SW 1271 (cell line): ENCODE data around the gene LRRD1.
"Not testable (repeated sequence)": the region's sequence is repeated elsewhere in the genome, so short reads cannot be mapped to it uniquely, and the experiment has no call there.

Experiments used
- DNase-seq, 2 experiments: peaks; one replicate each; lab custom pipeline; 2025; lab: John Stamatoyannopoulos, UW

LRRD1 gene

DNA sequence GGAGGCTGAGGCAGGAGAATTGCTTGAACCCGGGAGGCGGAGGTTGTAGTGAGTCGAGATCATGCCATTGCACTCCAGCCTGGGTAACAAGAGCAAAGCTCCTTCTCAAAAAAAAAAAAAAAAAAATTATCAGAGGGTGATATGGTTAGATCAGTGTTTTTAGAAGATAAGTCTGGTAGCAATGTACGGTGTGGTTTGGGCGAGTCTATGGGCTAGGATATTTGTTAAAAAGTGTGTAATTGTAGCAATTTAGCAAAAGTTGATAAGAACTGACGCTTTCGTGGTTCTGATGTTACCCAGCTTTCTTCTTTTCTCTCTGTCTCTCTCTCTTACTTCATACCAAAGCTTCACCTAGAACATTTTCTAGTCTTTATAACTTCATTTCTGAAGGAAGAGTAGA, 37.8 kb downstream of the LRRD1 start:
- no peak for DNase-seq

DNA sequence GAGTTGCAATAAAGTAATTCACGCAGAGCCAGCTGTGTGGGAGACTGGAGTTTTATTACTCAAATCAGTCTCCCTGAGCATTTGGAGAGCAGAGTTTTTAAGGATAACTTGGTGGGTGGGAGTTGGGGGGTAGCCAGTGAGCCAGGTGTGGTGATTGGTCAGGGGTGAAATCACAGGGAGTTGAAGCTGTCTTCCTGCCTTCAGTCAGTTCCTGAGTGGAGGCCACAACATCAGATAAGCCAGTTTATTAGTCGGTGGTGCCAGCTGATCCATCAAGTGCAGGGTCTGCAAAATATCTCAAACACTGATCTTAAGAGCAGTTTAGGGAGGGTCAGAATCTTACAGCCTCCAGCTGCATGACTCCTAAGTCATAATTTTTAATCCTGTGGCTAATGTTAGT, 41.4 kb downstream of the LRRD1 start:
- DNase-seq, result no peak

DNA sequence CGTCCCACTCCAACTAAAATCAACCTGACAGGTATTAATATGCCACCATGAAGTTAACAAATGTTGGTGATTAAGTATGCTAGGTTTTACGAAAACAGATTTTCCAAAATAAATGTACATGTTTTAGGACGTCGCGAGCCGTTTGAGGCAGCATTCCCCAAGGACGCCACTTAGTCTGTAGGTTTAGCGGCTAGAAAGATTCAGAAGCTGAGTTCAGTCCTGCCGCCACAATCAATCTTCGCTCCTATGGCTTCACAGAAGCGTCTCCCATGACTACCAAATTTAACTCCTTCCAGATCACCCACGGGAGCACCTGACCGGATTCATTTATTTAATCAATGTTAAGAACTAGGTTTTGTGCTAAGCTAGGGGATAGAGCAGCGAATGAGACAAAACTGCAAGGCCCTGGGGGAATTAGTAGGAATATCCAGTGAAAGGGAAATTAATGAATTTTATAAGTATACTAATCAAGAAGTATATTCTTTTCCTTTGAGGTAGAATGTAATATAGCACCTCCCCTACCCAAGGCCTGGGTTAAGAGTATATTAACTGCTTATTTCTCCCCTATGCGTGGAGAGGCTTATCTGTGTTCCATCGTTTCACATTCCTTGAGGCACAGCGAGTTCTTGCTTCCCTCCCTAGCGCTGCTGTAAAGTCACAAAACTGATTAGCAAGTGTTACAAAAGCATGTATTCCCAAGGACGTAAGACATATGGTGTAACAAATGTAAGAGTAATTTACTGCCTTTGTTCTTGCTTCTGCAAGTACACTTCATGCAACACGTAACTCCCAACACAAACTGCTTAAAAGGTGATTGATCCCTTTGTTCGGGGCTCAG, 43.7 kb downstream of the LRRD1 start:
- DNase-seq, result peak in 1 of 2 experiments; percentile 44

DNA sequence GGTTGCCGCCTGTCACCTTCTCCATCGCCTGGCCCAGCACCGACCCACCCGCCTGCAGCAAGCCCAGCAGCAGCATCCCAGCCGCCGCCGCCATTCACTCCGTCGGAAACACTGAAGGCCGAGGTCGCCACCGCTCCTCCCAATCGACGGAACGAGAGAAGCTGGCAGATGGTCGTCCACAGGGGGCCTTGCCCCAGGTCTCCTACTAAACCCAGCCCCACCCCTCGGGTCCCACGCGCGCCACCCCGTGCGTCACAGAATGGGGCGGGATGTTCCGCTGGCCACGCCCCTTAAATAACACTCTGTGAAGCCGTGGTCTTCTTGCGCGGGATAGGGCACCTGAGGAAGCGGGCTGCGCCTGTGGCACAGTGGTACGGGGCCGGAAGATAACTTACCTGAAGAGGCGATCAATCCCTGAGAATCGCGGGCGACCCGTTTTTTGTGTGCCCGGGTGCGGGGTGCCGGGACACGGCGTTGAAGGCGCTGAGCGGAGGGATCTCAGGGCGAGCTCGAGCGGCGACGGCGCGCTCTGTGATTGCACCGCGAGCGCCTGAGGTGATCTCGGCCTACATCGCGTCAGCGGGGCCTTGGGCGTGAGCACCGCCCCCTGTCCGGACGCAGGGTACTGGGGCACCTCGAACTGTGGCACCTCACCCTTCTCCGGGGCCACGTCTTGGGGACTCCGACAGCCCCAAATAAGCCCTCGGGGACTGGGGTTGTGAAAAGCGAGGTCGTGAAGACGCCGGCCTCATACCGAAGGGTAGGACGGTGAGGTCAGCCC, 44.5 kb downstream of the LRRD1 start, which contains the start of gene CYP51A1:
TSS of gene CYP51A1 (minus strand) at position 207 of the 781 bp plus-strand sequence. CDS start at position 94, 113 bp downstream.
- peak; percentile 64 to 85 for DNase-seq

DNA sequence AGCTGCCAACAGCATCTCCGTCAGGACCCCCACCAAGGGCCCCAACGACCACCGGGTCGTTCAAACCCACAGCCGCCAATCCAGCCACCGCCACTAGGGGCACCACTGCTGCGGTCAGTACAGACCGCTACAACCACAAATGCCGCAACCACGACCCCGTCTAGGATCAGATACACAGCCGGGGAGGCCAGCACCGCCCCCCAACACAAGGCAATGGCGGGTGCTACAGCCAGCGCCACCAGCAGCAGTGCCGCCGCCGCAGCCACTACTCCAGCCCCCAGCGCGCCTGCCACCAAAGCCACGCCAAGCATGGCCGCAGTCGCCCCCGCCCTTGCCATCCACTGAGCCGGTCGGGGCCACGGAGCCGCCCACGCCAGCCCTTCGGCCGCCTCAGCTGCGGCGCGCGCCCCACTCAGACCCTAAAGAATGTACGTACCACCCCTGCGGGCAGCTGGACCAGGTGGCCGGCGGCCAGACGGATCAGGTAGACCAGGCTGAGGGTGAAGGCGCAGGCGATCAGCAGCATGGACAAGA, 45.1 kb downstream of the LRRD1 start:
- DNase-seq, result peak; percentile 51 to 68

DNA sequence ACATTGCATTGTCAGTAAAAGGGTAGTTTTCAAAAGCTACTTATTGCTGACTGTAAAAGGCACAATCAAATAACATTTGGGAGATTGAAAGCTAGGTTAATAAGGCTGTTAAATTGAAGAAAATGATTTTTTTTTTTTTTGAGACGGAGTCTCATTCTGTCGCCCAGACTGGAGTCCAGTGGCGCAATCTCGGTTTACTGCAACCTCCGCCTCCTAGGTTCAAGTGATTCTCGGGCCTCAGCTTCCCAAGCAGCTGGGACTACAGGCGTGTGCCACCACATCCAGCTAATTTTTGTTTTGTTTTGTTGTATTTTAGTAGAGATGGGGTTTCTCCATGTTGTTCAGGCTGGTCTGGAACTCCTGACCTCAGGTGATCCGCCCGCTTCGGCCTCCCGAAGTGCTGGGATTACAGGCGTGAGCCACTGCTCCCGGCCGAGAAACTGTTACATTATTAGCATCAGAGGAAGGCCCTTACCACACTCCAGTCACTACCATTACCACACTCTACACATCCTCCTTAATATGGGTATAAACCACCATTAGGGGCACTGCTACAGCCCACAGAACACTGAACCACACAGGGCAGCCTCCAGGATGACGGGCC, 45.7 kb downstream of the LRRD1 start:
- DNase-seq, result no peak

DNA sequence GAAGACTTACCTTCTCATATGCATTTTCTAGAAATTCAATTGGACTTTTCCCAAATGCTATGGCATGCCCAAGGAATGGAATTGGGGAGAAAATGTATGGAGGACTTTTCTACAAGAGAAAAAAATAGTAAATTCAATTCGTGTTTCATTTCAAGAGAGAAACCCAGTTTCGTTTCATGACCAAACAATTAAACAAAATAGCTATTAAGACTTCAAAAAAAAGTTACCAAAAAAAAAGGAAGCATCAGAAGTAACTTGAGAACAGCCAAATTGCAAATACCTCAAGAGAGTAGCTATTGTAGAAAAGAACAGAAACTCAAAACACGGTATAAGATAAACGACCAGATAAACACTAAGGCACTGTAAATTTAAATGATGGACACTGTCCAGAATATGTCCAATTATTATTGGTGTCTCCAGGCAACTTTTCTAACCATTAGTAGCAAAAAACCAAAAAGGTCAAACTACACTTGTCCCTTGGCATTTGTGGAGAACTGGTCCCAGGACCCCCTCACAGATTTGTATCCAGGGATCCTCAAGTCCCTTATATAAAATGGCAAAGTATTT, 47.1 kb downstream of the LRRD1 start:
- no peak for DNase-seq

DNA sequence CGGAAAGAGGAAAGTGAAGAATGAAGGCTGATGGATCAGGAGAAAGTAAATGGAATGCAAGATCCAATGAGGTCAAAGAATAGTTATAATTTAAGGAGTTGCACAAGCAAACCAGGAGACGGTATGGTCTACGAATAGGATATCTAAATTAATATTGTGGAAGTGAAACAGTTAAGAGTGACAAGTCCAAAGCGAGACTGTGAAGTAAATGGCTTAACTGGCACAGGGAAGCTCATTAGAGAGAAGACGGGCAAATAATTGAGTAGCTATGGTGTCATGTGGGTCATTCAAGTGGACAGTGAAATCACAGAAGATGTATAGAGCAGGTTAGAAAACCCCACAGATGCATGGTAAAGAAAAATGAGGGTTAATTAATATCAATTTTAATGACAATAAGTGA, 47.8 kb downstream of the LRRD1 start:
- no peak for DNase-seq

DNA sequence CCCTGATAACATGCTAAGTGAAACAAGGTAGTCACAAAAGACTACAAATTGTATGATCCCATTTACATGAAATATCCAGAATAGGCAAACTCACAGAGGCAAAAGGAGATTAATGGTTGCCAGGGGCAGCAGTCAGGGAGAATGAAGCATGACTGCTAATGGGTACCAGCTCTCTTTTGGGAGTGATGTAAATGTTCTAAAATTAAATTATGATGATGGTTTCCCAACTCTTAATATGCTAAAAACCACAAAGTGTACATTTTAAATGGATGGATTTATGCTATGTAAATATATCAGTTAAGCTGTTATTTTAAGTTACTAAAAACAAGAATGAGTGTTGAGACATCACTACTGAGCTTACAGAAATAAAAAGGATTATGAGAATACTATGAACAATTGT, 57.3 kb downstream of the LRRD1 start:
- no peak for DNase-seq

DNA sequence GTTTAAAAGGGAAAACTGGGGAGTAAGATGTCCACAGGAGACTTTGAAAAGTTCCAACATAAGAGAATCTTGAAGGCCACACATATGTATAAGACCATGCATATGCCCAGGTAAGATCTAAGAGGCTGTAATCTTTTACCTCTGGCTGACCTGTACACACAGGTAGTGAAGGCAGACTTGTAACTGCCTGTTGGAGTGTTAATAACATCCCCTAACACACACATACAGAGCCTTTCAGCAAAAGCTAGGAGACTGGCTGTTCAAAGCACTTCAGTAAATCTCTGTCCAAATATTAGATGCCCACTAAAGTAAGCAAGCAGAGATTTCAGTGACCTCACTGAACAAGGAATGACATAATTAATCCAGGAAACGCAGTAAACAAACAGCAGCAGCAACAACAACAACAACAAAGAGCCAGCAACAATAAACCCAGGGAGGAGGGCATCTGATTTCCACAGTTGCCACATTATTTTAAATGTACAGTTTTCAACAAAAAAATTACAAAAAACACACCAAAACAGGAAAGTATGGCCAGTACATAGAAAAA, 59.7 kb downstream of the LRRD1 start:
- DNase-seq, result no peak

DNA sequence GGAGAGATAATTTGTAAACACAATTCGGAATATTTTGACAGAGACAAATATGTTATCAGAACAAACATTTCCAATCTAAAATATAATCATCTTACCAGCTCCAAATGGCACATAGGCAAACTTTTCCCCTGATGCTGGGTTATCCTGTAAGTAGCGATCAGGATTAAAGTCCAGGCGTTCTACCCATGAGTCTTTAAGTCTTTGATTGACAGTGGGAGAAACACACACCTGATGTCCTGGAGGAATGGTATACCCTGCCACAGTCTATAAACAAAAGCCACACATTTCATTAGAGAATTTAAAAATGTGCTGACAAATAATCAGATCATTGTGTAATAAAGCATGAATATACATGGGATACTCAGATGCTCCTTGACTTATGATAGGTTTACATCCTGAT, 62.0 kb downstream of the LRRD1 start:
- no peak for DNase-seq

DNA sequence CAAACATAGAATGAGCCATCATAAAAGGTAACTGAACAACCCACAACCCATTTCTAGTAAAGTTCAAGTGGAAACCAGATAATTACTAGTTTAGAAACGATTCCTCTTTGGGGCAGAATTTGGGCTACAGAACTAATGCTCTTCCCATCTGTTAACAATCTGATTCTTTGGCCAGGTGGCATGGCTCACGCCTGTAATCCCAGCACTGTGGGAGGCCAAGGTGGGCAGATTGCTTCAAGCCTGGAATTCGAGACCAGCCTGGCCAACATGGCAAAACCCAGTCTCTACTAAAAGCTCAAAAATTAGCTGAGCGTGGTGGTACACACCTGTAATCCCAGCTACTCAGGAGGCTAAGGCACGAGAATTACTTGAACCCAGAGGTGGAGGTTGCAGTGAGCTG, 63.1 kb downstream of the LRRD1 start:
- no peak for DNase-seq

DNA sequence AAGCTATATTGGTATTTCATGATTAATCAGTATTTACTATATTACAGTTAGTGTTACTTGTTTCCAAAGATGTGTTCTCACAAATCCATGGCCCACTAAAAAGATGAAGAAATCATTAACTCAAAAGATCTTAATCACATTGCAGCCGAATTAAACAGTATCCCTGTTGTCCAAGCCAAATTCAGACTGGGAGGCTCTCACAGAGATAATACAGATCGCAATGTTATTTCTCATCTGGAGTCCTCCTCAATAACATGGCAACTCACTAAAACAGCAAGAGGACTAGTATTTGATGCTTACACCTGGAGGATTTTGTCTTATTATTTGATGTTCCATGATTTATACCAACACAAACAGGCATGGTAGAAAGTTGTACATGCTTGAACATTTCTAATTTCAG, 68.1 kb downstream of the LRRD1 start:
- no peak for DNase-seq

DNA sequence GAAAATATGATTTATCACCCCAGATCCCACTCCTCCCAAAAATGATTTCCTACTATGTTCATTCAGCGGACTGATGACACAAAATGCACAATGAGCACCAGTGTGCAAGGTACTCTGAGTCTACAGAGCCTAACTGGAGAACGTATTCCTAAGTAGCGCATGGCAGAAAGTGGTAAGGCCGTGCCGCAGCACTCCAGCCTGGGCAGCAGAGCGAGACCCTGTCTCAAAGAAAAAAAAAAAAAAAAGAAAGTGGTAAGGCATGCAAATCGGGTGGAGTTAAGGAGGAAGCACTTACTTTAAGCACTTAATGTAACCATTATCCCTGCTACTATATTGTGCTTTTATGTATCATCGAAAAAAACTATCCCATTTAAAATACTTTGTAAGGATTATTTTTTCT, 70.1 kb downstream of the LRRD1 start:
- no peak for DNase-seq

DNA sequence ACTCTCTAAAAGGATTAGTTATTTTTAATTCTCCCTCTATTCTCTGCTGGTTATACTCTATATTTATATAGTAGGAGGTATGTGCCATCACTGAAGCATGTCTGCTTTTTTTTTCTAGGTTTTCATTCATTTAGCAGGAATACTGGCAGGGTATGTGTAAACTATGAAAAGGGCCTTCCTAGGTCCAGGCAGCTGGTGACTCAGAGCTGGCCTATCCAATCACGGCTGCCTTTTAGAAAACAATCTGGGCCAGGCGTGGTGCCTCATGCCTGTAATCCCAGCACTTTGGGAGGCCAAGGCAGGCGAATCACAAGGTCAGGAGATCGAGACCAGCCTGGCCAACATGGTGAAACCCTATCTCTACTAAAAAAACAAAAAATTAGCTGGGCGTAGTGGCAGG, 76.1 kb downstream of the LRRD1 start:
- not testable (repeated sequence) for DNase-seq

DNA sequence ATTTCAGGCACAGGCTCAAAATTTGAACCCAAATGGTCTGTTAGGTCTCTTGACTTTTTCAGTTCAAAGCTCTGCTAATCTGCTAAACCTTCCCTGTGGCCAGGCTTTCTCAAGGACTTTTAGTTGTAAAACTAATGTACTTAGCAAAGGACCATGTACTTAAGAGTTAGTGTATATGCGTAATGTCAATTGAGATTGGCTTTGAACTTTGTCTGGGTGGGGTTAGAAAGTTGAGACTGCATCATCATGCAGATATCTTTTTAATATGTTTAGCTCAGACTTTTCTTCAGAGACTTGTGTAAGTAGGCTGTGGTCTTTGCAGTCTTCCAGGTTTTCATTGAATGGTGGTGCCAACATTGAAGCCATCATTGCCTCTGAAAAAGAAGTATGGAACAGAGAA, 78.4 kb downstream of the LRRD1 start:
- DNase-seq, result no peak

DNA sequence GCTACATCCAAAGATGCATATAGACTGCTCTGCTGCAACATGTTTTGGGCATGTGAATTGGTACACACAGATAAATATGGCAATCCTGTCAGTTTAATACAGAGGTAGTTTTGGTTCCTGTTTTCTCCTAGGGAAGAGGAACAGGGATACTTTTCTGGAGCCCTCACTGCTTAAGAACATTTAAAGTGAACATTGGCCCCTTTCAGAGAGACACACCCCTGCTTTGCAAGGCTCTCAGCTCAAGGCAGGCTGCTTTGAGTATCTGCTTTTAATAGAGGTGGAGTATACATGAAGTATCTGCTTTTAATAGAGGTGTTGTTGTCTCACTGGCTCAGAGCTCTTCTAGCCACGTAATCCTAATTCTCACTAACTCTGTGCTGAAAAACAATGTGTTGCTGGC, 83.6 kb downstream of the LRRD1 start:
- no peak for DNase-seq
